C4-2B (cell line): ENCODE results near the gene GLRX.

Experiments
- CTCF ChIP-seq: fragments of 450-650 bp; conservative IDR thresholded peaks from 2 replicates; pipeline ENCODE4 v1.5.1; 2017; ENCODE audit warnings: mild to moderate bottlenecking
- ZFX ChIP-seq: fragments of 450-650 bp; IDR thresholded peaks from 2 replicates; pipeline ENCODE4 v1.6.1; 2017

- TF ChIP-seq CTCF, result no peak
- no peak for TF ChIP-seq ZFX
Observed at GRCh38 chr5:95798048-95798447, 24.5 kb downstream of the GLRX start.
